Left renal cortex interstitium (tissue), 4 donors: ENCODE results near the gene SOCS2. TPM values are rescaled to one million over a fixed set of nuclear protein-coding genes. Genes with fewer than 3 reads are reported as not detected.

Experiments
- DNase-seq, 4 donors: peaks; one replicate each; pipeline ENCODE4 v3.0.0-alpha.2; 2013; ENCODE audit warnings: low read depth in 4 of 4, low spot score in 2 of 4, missing footprints in 1 of 4
- polyA plus RNA-seq, 4 donors: library from polyadenylated mRNA; unstranded; fragments of 120-200 nt; gene quantifications; one replicate each; pipeline ENCODE4 v1.2.1, GENCODE V29; 2013; ENCODE audit not compliant: insufficient read length in 4 of 4

Gene SOCS2
- polyA plus RNA-seq, 4 donors, result 31.8 to 42.3 (median 33.3) TPM

DNA sequence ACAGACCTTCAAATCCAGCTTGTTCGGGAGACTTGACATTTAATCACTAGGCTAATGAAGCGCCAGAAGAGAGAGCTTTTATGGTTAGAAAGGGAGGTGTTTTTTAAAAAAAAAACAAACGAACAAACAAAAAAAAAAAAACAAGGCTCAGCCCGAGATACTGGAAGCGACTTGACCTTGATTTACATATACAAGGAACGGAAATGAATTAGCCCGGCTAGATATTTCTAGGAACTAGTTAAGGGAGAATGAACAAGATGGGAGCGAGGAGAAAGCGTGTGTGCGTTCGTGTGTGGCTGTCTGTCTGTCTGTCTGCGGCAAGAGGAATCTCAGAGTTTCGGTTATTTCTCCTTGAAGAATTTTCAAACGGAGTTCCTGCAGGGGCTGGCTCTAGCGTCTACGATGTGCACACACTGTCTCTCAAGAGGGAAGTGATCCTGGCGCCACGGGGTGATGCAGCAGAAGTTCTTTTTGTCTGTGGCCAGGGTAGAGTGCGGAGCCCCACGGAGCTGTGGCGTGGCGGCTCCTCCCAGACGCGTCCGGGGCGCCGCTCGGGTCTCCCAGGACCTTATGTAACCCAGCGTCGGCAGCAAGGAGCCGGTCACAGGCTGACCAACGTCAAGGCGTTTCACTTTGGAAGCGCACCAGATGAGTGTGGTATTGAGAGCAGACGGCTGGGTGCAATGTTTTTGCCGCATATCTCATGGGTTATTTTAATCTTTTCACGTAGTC, 18.8 kb downstream of the SOCS2 start:
- DNase-seq, result peak in 2 of 4 donors; percentile 66 to 71

DNA sequence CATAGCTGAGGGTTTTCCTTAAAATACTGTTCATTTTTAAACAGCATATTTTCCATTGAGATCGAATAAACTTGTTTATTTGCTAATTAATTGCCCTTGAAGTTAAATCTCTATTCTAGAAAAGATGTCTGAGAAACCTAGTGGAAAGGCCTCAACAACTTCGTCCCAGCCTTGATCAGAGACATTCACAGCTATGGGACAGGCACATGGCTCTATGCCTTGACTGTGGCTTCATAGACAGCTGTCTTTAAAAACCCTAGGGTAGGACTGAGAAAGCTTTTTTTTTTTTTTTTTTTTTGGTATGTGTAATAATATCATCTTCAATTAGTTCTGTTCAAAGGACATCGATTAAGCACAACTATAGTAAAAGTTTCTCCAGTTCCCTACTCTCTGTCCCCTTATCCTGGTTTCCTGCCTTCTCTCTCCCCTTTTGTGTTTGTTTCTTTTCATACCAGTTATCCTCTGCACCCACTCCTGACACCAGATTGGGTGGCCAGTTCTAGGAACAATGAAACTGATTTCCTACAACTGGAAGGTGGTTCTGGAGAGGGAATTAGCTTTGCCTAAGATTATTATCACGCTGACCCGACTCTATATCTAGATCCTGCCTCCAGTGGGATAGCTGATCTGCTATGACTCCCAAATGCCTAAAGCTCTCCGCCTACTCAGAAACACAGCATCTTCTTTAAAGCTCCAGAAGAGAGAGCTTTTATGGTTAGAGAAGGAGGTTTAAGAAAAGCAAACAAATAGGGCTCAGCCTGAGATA, 20.3 kb downstream of the SOCS2 start:
- no peak for DNase-seq

DNA sequence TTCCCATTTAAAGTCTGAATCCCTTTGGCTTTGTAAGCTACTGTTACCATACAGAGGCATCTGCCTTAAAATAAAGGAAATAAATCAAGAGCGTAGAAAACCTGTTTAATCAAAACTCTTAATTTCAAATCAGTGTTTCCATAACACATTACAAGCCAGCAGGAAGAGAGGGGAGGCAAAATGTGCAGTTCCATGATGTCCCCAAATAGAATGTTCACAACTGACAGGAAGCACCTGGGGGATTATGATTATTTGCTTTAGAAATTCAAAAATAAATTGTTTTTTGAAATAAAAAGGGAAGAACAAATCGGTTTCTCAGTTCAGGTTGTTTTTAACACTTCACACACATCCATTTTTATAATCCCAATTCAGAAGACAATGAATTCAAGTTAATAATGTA, 21.4 kb downstream of the SOCS2 start:
- no peak for DNase-seq

DNA sequence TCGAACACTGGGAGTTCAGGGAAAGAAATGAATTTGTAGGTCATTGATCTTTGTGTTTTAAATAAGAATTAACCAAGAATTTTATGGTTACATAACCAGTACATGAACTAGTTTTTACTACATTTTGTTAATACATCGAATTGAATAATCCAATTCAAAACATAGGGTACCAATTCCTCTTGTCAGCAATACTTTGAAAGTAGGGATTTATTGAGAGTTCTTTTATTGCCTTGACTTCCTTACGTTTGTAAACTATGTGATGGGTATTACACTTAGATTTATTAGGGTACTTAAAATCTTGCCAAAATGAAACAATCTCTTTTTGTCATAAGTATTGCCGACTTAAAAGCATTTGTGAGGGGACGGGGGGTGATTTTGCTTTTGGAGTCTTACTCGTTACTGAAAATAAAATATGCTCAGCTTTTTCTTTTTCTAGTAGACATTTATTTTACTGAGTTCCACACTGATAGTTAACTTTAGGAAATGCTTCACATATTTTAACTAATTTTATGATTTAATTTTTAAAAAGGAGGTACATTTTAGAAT, 22.4 kb downstream of the SOCS2 start:
- no peak for DNase-seq

DNA sequence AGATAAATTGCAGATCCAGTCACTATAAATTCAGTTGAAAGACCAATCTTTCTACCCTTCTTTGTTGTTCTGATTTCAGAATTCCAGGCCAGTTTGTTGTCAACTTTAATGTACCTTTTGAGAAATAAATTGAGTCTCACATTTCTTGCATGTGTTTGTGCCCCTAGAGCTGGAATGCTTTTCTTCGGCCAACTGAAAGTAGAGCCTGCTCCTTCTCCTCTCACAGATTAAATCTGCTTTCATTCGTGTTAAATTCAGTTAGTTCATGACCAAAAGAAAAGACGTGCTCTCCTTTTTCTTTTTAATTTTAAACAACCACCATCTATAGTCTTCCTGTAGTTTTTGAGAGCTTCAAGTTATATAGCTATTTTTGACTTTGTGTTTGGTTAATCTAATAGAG, 22.9 kb downstream of the SOCS2 start:
- no peak for DNase-seq

DNA sequence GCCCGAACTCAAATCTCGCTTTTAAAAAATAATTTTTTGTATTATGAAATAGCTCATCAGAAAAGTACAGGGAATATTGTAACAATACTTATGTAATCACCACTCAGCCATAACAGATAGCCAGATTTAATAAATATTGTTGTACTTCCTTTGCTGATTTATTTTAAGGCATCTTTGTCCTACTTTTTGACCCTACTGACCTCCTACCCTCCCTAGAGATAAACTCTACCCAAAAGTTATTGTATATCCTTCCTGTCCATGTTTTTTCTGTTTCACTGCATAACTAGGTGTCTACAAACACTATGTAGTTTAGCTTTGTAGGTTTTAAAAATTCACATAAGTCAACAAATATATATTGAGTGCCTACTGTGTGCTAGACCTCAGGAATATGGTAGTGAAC, 25.1 kb downstream of the SOCS2 start:
- no peak for DNase-seq

DNA sequence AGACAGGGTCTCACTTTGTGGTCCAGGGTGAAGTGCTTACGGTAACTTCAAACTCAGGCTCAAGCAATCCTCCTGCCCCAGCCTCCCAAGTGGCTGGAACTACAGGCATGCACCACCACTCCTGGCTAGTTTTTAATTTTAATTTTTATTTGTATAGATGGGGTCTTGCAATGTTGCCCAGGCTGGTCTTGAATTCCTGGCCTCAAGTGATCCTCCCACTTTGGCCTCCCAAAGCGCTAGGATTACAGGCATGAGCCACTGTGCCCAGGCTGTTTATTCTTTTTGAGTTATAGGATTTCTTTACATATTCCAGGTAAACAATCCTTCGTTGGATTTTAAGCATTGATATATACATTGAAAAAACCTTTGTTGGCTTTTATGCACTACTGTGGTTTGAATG, 26.7 kb downstream of the SOCS2 start:
- no peak for DNase-seq

DNA sequence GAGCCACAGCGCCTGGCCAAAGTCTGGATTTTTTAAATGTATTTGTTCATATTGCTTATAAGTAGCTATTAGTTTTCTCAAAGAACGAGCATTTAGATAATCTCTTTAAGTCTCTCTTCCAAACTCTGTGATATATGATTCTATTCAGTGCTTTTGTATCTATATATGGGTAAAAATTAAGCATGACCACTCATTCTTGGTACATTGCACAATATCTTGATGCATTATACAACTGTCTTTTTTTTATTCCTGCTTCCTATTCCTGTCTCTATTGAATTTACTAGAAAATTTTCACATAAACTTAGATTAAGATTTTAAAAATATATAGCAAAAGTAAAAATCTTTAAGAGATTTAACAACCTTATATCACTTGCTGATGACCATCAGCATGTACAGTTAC, 29.1 kb downstream of the SOCS2 start:
- DNase-seq, result no peak

DNA sequence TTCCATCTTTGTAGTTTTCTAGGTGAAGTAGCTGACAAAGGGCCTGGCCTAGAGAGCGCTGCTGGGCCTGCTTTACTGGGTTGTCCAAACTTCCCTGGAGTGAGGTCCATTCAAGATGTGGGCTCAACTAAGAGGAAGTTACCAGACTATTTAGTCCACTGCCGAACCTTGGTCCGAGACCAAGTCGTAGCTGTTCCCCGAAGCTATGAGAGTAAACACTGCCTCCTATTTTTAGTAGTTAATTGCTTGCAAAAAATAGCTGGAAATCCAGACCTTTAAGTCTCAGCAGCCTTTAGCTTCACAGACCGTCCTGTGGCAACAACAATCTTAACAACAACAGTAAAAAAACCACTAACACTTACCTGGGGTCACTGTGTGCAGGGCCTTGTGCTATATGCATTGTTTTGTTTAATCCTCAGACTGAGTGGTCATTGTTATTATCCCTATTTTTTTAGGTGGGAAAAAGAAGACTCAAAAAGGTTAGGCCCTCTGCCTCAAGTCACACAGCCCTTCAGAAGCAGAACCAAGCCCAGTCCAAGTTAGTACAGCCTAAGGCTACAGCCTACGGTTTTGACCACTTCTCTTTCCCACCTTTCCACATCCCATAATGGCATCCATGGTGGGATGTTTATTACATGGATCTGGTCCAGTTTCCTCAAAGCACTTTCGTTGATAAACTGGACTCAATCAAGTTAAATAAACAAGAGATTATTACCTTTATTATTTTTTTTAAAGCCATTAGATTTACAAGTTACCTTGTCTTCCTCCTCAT, 30.6 kb downstream of the SOCS2 start:
- DNase-seq, result no peak

DNA sequence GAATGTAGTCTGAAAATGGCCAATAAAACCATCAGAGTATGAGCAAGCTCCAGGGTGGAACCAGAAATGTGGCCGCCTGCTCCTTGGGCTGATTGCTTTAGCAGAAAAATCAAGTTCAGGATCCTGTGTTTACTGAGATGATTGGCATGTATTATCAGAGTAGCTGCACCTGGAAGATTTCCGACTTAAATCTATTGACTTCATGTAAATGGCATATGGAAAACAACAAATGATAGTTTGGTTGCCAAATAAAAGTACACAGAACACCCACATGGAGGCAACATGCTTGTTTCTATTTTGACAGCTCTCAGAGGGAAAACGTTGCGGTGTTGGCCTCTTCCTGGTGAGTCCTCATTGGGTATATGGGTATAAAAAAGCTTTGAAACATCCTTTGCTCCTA, 31.3 kb downstream of the SOCS2 start:
- DNase-seq, result no peak

DNA sequence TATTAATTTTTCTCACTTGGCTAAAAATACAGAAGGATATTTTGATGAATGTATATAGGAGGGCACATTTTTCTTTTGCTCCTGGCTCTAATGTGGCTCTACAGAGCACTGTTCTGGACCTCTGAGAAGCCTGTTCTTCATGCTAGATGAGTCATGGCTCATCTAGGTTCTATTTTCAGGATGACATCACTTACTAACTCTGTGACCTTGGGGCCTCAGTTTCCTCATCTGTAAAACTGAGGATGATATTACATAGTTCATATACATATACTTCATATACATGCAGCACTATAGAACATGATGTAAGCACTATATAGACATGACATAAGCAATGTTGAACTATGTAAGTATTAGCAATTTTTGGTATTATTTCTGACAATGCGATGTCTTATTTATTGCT, 35.8 kb downstream of the SOCS2 start:
- no peak for DNase-seq

DNA sequence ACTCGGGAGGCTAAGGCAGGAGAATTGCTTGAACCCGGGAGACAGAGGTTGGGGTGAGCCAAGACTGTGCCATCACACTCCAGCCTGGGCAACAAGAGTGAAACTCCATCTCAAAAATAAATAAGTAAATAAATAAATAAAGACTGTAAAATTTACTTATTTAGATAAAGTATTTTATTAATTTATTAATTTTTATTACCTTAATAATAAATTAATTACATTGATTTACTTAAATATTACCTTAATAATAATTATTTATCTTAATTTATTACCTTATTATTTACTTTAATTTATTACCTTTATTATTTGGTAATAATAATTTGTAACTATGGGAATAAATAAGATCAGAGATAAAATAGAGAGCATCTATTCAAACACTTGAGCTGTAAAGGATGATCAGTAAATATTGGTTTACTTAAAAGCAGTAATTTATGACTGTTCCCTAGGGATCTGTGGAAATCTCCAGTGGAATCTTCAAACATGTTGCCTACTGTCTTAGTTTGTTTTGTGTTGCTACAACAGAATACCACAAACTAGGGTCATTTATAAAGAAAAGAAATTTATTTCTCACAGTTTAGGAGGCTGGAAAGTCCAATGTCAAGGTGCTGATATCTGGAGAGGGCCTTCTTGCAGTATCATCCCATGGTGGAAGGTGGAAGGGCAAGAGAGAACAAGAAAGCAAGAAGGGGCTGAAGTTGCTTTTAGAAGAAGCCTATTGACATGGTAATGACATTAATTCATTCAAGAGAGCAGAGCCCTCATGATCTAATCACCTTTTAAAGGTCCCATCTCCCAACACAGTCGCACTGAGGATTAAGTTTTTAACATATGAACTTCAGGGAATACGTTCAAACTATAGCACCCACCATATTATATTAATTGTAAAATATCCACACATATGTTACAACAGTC, 37.1 kb downstream of the SOCS2 start:
- DNase-seq, result no peak

DNA sequence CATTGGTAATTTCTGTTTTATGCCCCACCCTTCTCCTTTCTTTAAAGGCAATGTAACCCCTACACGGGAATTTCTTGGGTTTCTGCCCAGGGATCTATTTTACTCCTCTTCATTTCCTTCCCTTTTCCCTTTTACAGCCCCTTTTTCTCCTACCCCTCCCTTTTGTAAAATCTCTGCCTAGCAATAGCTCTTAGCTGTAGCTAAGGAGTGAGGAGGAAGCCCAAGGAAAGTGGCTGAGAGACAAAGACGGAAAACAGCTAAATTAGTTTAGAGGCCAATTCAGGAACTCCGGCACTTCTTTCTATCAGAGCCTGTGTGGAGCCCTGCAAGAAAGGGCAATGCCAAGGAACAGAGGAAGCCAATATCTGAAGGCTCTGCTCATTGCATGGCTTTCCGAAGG, 40.3 kb downstream of the SOCS2 start:
- DNase-seq, result no peak

DNA sequence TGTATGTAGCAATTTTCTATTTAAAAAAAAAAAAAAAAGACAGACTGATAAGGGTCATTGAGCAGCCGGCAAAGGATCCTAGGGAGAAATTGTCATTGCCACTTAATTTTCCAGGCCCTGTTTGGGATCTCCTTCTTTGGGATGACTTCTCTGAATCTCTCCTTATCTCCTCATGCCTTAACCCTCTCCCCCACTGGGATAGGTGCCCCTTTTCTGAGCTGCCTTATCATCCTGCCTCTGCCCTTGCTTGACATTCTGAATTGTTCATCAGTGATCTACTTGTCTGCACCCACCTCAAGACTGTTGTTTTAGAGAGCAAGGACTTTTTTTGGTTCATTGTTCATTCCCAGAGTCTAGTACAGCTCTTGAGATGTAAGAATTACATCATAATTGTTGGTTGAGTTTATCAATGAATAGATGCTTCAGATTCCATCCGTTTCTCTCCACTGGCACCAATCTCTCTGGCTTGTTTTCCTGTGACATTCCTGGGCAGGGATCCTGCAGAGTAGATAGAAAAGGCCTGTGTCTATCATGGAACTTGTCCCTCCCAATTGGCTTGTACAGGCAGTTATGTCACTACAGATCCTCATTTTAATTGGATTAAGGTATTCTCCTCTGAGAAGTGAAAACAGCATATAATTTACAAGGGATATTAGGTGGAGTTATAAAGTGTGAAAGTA, 42.6 kb downstream of the SOCS2 start:
- DNase-seq, result no peak

DNA sequence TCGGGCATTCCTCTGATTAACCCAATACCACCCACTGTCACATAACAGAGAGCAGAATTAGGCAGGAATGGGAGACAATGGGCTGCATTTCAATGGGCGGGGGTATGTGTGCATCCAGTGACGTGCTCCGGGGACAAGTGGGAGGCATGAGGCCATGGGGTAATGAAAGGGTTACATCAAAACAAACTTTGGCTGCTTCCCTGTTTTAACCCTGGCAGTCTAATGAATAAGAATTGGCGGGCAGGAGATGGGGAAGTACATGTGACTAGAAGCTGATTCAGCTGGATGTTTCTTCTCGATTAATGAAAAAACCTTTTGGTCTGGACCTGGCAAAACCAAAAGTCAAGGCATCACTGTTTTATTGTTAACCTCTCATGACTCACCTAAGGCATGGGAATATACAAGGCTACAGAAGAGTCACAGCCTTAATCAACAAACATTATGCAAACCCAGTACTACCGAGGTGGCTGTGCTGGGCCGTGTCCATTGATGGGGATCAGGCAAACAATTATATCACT, 44.2 kb downstream of the SOCS2 start:
- no peak for DNase-seq

DNA sequence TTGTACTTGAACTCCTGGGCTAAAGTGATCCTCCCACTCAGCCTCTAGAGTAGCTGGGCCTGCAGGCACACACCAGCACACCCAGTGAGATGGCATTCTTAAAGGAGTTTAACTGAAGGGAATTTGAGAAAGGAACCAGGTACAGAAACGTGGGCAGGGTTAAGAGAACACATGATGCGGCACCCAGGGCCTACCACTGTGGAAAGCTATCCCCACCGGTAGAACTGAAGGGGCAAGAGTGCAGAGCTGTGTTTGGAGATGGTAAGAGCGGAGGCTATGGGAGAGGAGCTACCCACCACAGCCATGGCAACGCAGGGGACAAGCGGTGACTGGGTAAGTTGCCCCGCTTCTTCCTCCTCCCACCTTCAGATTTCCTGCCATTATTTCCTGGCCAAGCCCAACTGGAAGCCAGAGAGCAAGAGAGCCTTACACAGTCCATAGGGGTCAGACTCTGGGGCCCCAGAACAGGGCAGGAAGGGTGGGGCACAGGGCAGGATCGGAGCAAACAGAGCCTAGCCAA, 46.5 kb downstream of the SOCS2 start:
- DNase-seq, result no peak

DNA sequence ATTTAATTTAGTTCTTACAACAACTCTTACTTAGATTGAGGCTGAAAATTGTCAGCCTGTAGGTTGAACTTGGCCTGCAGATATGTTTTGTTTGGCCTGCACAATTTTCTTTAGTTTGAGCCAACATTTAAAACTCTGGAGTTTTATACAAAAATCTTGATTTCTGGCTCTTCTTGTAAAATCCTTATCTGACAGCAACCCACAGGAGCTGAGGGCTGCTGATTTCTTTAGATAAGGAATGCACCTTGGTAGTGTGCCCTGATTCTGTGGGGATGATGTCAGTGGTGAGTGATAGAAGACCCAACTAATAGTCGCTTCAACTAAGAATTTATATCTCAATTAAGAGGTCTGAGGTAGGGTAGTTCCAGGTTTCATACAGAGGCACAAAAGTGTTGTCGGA, 49.5 kb downstream of the SOCS2 start:
- no peak for DNase-seq

DNA sequence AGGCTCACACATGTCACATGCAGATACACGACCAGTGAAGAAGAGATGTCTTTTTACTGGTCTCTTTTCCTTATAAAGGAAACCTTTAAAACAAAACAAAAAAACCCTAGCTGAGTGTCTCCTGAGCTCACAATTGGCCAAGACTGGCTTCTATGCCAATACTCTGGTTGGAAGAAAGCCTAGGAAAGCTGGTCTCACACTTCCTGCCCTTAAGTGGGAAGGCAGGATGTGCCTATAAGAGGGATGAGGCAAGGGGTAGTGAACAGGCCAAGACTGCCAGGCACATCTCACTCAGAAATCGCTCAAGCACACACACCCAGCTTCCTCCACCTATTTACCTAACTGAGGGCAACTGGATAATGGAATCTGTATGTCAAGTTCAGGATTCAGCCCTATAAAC, 50.0 kb downstream of the SOCS2 start:
- no peak for DNase-seq

DNA sequence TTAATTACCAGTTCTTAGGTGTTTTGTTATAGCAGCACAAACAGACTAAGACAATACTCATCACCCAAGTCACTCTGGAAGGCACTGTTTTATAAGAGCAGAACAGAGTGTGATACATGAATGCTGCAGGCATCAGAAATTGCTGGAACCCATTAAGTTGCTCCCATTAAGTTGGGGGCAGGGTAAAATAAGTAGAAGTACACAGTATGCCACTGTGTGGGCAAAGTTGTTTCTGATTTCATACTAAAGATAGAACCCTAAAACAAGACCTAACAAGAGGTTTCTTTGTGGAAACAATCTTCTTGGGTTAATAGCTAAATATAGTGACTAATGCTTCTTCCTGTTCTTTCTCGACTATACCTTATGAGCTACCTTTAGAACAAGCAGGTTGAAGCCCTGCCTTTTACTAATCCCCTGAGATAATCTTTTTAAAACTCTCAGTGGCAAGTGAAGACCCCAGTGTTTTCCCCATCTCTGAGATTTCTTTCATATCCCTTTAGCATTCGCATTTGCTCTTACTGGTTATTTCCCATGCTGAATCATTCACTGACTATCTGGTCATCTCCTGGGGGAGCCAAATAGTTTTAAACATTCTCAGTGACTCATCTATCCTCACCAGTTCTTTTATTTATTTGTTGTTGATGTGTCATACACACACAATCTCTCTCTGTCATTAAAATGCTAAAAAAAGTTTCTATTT, 52.3 kb downstream of the SOCS2 start:
- DNase-seq, result no peak
